ENCODE data around the gene LDLRAD4. TPM values are rescaled to one million over a fixed set of nuclear protein-coding genes. Genes with fewer than 3 reads are reported as not detected.

The LDLRAD4 gene
- total RNA-seq, 2 donors from 2014 or later: 11.7 to 17.0 TPM

DNA sequence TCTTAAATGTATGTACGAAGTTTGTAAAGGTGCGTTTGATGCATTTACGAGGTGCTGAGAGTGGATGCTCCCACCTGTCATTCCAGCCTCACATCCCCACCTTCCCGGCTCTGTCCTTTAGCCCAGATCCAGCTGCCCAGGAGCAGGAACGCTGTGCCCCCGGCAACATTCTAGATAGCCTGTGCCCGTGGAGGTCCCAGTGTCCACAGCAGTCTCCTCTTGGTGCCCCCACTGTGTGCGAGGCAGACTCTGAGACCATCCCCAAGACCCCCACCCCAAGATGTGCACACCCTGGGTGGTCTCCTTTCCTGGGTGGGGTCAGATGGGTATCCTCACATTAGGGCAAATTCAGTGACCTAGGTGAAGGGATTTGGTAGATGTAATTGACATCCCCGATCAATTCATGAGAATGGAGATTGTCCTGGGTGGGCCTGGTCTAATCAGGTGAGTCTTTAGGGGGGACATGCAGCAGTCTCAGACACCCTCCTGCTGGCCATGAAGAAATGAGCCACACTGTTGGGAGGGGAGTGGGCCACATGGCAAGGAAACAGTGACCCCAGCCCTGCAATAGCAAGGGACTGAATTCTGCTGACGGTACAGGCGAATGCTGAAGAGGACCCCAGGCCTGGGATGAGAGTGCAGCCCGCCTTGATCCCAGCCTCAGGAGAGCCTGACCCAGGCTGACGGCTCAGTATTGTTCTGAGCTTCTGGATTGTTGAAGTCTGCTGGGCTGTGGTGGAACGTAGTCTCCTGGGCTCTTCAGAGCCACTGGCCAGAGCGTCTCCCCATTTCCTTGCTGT lies 304.5 kb downstream of the LDLRAD4 start:
- H3K9me3 ChIP-seq: no peaks in the 10 kb centered on the region
- no peak overlapping the region for H3K4me3 ChIP-seq
- H3K4me1 ChIP-seq: no peaks in the 10 kb centered on the region
- H3K9ac ChIP-seq (ENCODE audit: low read depth in 2 of 2, low read length in 2 of 2): no peak overlapping the region
- TF ChIP-seq, protein P1, sequence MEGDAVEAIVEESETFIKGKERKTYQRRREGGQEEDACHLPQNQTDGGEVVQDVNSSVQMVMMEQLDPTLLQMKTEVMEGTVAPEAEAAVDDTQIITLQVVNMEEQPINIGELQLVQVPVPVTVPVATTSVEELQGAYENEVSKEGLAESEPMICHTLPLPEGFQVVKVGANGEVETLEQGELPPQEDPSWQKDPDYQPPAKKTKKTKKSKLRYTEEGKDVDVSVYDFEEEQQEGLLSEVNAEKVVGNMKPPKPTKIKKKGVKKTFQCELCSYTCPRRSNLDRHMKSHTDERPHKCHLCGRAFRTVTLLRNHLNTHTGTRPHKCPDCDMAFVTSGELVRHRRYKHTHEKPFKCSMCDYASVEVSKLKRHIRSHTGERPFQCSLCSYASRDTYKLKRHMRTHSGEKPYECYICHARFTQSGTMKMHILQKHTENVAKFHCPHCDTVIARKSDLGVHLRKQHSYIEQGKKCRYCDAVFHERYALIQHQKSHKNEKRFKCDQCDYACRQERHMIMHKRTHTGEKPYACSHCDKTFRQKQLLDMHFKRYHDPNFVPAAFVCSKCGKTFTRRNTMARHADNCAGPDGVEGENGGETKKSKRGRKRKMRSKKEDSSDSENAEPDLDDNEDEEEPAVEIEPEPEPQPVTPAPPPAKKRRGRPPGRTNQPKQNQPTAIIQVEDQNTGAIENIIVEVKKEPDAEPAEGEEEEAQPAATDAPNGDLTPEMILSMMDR (IDR thresholded peaks at IDR 0.05): no peak
- no peak for DNase-seq
- intact Hi-C loops (cut with DNase I): no loop called here
- no peaks in the 10 kb centered on the region for H3K36me3 ChIP-seq
- H3K27ac ChIP-seq: no peak overlapping the region
- H3K27me3 ChIP-seq: no peaks in the 10 kb centered on the region

DNA sequence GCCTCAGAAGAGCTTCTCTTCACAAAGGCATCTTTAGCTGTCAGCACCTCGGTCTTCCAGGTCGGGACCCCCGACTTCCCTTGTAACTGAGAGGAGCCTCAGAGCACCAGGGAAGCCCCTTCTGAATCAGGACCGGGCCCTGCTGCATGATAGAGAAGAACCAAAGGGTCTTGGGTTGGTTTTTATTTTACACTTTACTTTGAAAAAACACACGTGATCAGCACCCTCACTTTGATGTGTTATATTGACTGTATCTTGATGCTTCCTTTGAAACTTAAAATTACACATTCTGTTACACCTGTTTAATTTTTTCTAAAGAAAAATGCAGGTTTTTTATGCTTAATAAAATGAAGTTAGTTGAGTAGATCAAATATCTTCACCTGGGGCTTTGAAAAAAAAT lies 305.5 kb downstream of the LDLRAD4 start:
- intact Hi-C loops (cut with DNase I): no loop called here
- H3K9me3 ChIP-seq: no peaks in the 10 kb centered on the region
- no peaks in the 10 kb centered on the region for H3K4me1 ChIP-seq
- H3K9ac ChIP-seq (ENCODE audit: low read depth in 2 of 2, low read length in 2 of 2): no peak overlapping the region
- H3K36me3 ChIP-seq: no peaks in the 10 kb centered on the region
- TF ChIP-seq, protein P1 (IDR thresholded peaks at IDR 0.05): no peak
- H3K27ac ChIP-seq: no peak overlapping the region
- no peak overlapping the region for H3K4me3 ChIP-seq
- no peak for DNase-seq
- H3K27me3 ChIP-seq: no peaks in the 10 kb centered on the region

DNA sequence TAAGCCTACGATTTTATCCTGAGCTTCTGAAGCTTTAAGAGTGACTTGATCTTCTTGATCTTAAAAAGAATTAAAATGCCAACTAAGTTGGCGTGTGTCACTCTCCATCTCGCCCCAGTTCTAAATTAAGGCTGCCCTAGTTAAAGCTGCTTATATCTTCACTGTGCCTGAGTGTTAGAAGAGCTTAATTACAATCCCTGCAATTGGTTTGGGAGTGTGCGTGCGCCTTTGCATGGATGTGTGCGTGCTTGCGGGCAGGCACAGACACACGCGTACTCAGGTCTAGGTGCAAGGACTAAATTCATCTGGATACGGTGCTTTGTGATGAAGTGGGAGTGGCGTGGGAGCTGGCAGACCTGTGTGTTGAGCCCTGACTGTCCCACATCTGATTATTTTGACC lies 306.3 kb downstream of the LDLRAD4 start:
- H3K4me3 ChIP-seq: no peak overlapping the region
- intact Hi-C loops (cut with DNase I): no loop called here
- no peaks in the 10 kb centered on the region for H3K4me1 ChIP-seq
- no peaks in the 10 kb centered on the region for H3K36me3 ChIP-seq
- H3K9ac ChIP-seq (ENCODE audit: low read depth in 2 of 2, low read length in 2 of 2): no peak overlapping the region
- H3K9me3 ChIP-seq: no peaks in the 10 kb centered on the region
- no peak overlapping the region for H3K27ac ChIP-seq
- DNase-seq: no peak
- TF ChIP-seq, protein P1 (IDR thresholded peaks at IDR 0.05): no peak
- H3K27me3 ChIP-seq: no peaks in the 10 kb centered on the region

DNA sequence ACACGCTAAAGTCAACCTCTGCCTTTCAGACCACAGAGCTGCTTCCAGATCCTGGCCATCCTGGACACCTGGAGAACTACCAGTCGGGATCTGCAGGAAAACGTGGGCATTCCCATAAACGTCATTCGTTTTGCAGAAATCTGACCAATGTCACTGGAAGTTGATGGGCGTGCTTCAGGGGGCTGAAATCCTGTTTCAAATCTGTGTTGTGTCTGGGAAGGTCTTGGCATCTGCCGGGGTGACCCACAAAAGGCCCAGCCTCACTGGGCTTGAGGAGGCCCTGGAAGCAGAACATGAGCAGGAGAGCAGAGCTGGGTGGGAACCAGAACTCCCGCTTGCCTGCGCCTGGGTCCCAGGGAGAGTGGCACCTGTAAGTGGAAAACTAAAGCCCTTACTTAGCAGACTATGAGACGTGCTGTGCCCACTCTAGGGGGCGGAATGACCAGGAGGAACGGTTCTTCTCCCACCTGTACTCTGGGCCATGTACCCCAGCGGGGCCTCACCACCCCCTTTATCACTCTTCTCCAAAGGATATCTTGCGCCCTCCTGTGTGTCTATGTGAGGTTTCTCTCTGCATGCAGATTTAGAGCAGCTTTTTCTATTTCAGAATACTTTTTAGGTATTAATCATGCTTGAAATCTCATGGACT lies 306.9 kb downstream of the LDLRAD4 start:
- H3K36me3 ChIP-seq: no peaks in the 10 kb centered on the region
- H3K27me3 ChIP-seq: no peaks in the 10 kb centered on the region
- intact Hi-C loops (cut with DNase I): no loop called here
- no peaks in the 10 kb centered on the region for H3K4me1 ChIP-seq
- H3K9me3 ChIP-seq: no peaks in the 10 kb centered on the region
- H3K9ac ChIP-seq (ENCODE audit: low read depth in 2 of 2, low read length in 2 of 2): no peak overlapping the region
- H3K4me3 ChIP-seq: no peak overlapping the region
- TF ChIP-seq, protein P1 (IDR thresholded peaks at IDR 0.05): no peak
- H3K27ac ChIP-seq: no peak overlapping the region
- DNase-seq: no peak

DNA sequence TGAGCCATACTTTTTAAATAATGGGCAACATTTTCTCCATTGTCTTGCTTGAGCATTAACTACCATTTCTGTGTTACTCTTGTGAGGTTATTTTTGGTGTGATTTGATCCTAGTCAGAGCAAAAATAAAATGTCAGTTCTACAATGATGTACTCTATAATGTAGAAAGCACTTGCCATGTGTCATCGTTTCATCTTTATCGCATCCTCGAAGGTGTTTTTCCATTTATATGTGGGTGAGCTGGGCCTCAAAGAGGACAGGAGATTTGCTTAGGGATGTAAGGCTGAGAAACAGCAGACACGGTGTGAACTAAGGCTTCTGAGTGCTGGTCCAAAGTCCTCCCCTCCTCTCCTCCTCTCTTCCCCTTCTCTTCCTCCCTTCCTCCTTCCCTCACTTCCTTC lies 308.0 kb downstream of the LDLRAD4 start:
- intact Hi-C loops (cut with DNase I): no loop called here
- Histone ChIP-seq H3K27me3 (no peaks in the 10 kb centered on the region), H3K36me3 (no peaks in the 10 kb centered on the region), H3K9ac (ENCODE audit: low read depth in 2 of 2, low read length in 2 of 2) (no peak overlapping the region), H3K9me3 (no peaks in the 10 kb centered on the region), H3K27ac (no peak overlapping the region), H3K4me3 (no peak overlapping the region), H3K4me1 (no peaks in the 10 kb centered on the region)
- TF ChIP-seq, protein P1 (IDR thresholded peaks at IDR 0.05): no peak
- DNase-seq: no peak
